ENCODE measurements around the gene CDC42EP4. TPM values are rescaled to one million over a fixed set of nuclear protein-coding genes. Genes with fewer than 3 reads are reported as not detected.

Gene CDC42EP4
- total RNA-seq, 1 experiment from 2014 or later: 83.1 TPM

DNA sequence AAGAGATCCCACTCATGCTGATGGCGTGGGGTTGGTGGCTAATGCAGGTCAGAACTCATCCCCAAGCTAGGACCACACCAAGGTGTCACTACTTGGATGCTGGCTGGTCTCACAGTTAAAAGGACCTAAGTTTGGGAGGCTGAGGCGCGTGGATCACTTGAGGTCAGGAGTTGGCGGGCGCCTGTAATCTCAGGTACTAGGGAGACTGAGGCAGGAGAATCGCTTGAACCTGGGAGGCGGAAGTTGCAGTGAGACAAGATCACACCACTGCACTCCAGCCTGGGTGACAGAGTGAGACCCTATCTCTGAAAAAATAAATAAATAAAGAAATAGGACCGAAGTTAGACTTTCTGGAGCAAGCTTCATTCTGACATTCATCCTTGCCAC lies 6.6 kb upstream of the CDC42EP4 start:
- intact Hi-C loops (cut with micrococcal nuclease): loop anchor here (10.0 kb wide), 1 partner anchor 734 kb away; no protein-coding TSS in a partner anchor
- ChIA-PET CTCF (interaction anchor here (1.2 to 1.6 kb wide), 2 partner anchors 52 to 63 kb away, joined by 6 read pairs; no protein-coding TSS in a partner anchor), POLR2A (ENCODE audit: unreplicated experiment) (no interaction called here)
- H3K4me1 ChIP-seq (ENCODE audit: insufficient read depth, low read length): 0 out of 2 replicates have a peak, but pooled peaks cover 5% of the 10 kb centered on the region
- H3K4me3 ChIP-seq (ENCODE audit: low read length): no peak overlapping the region
- H3K27ac ChIP-seq (ENCODE audit: low read length): no peak overlapping the region
- H3K27me3 ChIP-seq (ENCODE audit: low read length): no peaks in the 10 kb centered on the region
- no peaks in the 10 kb centered on the region for H3K36me3 ChIP-seq (ENCODE audit: low read depth, low read length)
- no peaks in the 10 kb centered on the region for H3K9me3 ChIP-seq (ENCODE audit: low read length)
- H3K4me2 ChIP-seq (ENCODE audit: low read length): no peak overlapping the region
- no peak overlapping the region for H2AFZ ChIP-seq (ENCODE audit: low read length)
- no peak for ATAC-seq
- no peaks in the 10 kb centered on the region for H3K79me2 ChIP-seq (ENCODE audit: low read length)
- TF ChIP-seq EZH2 (IDR thresholded peaks at IDR 0.05; ENCODE audit: low read length, unreplicated experiment) (no peak), EZH2phosphoT487 (IDR thresholded peaks at IDR 0.05; ENCODE audit: borderline replicate concordance, low read length) (no peak)
- H3F3A ChIP-seq (ENCODE audit: low read length, unreplicated experiment): no peaks in the 10 kb centered on the region
- H3K9ac ChIP-seq (ENCODE audit: low read length): no peak overlapping the region
- no peaks in the 10 kb centered on the region for H4K20me1 ChIP-seq (ENCODE audit: low read length)
- H3K9me2 ChIP-seq (replicated peaks; ENCODE audit: low read length): no peaks in the 10 kb centered on the region
- DNase-seq: no peak
- BruUV-seq (replicated peaks): no TSS peak

DNA sequence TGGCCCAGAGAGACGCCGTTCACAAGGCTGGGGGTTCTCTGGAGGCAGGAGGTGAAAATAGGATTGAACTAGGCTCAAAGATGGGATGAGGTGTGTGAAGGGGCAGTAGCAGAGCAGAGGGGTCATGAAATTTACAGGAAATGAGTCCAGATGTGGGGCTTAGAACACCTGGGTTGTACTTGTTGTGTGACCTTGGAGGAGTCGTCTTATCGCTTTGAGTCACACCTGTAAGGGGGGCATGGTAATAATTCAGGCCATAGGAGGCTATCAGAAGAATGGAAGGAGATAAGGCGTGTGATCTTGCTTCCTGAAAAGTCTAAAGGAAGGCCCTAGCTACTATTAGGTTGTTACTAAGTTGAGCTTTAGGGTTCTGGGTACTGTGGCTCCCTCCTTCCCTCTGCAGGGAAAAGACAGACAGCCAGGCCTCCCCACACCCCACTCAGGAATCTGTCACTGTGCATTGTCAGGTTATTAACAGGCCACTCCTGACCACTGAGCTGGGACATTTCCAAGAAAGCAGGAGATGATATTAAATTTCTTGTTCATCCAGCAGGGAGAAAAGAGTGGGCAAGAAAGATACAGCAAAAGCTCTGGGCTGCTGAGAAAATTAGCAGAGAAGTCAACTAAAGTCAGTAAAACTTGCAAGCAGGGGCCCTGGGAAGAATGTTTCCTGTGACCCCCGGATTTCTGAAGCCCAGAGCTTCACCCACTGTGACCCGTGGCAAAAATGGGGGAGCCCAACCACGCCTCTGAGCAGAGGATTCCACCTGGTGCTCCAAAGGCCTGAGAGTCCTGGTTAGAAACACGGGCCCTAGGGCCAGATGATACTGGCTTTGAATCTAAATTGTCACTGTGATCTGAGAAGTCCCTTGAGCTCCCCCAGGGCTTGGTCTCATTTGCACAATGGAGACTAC lies 6.0 kb upstream of the CDC42EP4 start:
- ChIA-PET CTCF (interaction anchor here (1.2 to 1.6 kb wide), 2 partner anchors 52 to 62 kb away, joined by 6 read pairs; no protein-coding TSS in a partner anchor), POLR2A (ENCODE audit: unreplicated experiment) (no interaction called here)
- H2AFZ ChIP-seq (ENCODE audit: low read length): no peak overlapping the region
- peaks cover 6% of the 10 kb centered on the region for H3K4me1 ChIP-seq (ENCODE audit: insufficient read depth, low read length)
- H4K20me1 ChIP-seq (ENCODE audit: low read length): no peaks in the 10 kb centered on the region
- H3K4me2 ChIP-seq (ENCODE audit: low read length): no peak overlapping the region
- H3K27me3 ChIP-seq (ENCODE audit: low read length): no peaks in the 10 kb centered on the region
- no peak overlapping the region for H3K9ac ChIP-seq (ENCODE audit: low read length)
- H3K36me3 ChIP-seq (ENCODE audit: low read depth, low read length): no peaks in the 10 kb centered on the region
- H3K4me3 ChIP-seq (ENCODE audit: low read length): no peak overlapping the region
- no peaks in the 10 kb centered on the region for H3K9me2 ChIP-seq (replicated peaks; ENCODE audit: low read length)
- no peak overlapping the region for H3K27ac ChIP-seq (ENCODE audit: low read length)
- no peaks in the 10 kb centered on the region for H3K9me3 ChIP-seq (ENCODE audit: low read length)
- ATAC-seq (peak; percentile 70), DNase-seq (peak; percentile 31)
- H3K79me2 ChIP-seq (ENCODE audit: low read length): no peaks in the 10 kb centered on the region
- H3F3A ChIP-seq (ENCODE audit: low read length, unreplicated experiment): no peaks in the 10 kb centered on the region
- TF ChIP-seq EZH2phosphoT487 (IDR thresholded peaks at IDR 0.05; ENCODE audit: borderline replicate concordance, low read length) (no peak), EZH2 (IDR thresholded peaks at IDR 0.05; ENCODE audit: low read length, unreplicated experiment) (no peak)
- TF ChIP-seq, protein P1, sequence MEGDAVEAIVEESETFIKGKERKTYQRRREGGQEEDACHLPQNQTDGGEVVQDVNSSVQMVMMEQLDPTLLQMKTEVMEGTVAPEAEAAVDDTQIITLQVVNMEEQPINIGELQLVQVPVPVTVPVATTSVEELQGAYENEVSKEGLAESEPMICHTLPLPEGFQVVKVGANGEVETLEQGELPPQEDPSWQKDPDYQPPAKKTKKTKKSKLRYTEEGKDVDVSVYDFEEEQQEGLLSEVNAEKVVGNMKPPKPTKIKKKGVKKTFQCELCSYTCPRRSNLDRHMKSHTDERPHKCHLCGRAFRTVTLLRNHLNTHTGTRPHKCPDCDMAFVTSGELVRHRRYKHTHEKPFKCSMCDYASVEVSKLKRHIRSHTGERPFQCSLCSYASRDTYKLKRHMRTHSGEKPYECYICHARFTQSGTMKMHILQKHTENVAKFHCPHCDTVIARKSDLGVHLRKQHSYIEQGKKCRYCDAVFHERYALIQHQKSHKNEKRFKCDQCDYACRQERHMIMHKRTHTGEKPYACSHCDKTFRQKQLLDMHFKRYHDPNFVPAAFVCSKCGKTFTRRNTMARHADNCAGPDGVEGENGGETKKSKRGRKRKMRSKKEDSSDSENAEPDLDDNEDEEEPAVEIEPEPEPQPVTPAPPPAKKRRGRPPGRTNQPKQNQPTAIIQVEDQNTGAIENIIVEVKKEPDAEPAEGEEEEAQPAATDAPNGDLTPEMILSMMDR (conservative IDR thresholded peaks at IDR 0.05; ENCODE audit: low read depth, low read length): no peak
- intact Hi-C loops (cut with micrococcal nuclease): loop anchor here (10.0 kb wide), 1 partner anchor 733 kb away; no protein-coding TSS in a partner anchor
- no TSS peak for BruUV-seq (replicated peaks)

DNA sequence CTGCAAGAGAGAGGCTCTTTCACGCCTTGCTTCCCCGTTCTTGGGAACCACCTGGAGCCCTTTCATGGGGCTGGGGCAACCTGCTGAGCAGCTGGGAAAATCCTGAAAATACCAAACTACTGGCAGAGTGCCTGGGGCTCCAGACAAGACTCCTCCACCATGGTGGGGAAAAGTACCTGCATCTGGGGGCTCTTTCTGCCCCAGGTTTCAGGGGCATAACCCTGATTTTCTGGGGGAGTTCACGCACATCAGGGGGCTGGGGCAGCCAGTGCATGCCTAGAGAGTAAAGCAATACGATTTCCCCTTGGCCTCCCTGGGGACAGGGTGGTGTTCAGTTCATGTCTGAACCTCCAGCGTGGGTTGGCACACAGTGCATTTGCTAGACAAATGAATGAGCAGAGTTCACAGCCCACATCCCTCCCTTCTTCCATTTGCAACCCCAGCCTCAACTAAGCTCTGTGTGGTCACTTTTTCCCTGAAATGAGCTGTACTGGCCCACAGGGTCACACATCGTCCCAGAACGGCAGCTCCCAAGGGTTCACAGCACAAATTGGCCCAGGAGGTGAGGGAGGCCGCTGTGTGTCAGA lies 5.2 kb upstream of the CDC42EP4 start:
- no peaks in the 10 kb centered on the region for H3K9me2 ChIP-seq (replicated peaks; ENCODE audit: low read length)
- ChIA-PET CTCF (interaction anchor here (1.2 to 1.6 kb wide), 2 partner anchors 53 to 62 kb away, joined by 6 read pairs; no protein-coding TSS in a partner anchor), POLR2A (ENCODE audit: unreplicated experiment) (no interaction called here)
- no peaks in the 10 kb centered on the region for H4K20me1 ChIP-seq (ENCODE audit: low read length)
- no peaks in the 10 kb centered on the region for H3K27me3 ChIP-seq (ENCODE audit: low read length)
- no peak overlapping the region for H2AFZ ChIP-seq (ENCODE audit: low read length)
- no peaks in the 10 kb centered on the region for H3K9me3 ChIP-seq (ENCODE audit: low read length)
- H3K79me2 ChIP-seq (ENCODE audit: low read length): no peaks in the 10 kb centered on the region
- no TSS peak for BruUV-seq (replicated peaks)
- H3K27ac ChIP-seq (ENCODE audit: low read length): no peak overlapping the region
- H3K4me1 ChIP-seq (ENCODE audit: insufficient read depth, low read length): peaks cover 13% of the 10 kb centered on the region
- no peak for ATAC-seq
- no peaks in the 10 kb centered on the region for H3K36me3 ChIP-seq (ENCODE audit: low read depth, low read length)
- H3K4me2 ChIP-seq (ENCODE audit: low read length): no peak overlapping the region
- intact Hi-C loops (cut with micrococcal nuclease): loop anchor here (10.0 kb wide), 1 partner anchor 732 kb away; no protein-coding TSS in a partner anchor
- TF ChIP-seq EZH2 (IDR thresholded peaks at IDR 0.05; ENCODE audit: low read length, unreplicated experiment) (no peak), EZH2phosphoT487 (IDR thresholded peaks at IDR 0.05; ENCODE audit: borderline replicate concordance, low read length) (no peak)
- TF ChIP-seq, protein P1 (conservative IDR thresholded peaks at IDR 0.05; ENCODE audit: low read depth, low read length): no peak
- H3K9ac ChIP-seq (ENCODE audit: low read length): no peak overlapping the region
- no peaks in the 10 kb centered on the region for H3F3A ChIP-seq (ENCODE audit: low read length, unreplicated experiment)
- no peak for DNase-seq
- H3K4me3 ChIP-seq (ENCODE audit: low read length): no peak overlapping the region

Measured in PC-3 (cell line).